ENCODE measurements around the gene ZNF598. TPM values are rescaled to one million over a fixed set of nuclear protein-coding genes. Genes with fewer than 3 reads are reported as not detected.
A peak's percentile ranks its signal among the peaks of the same experiment; 100 is the strongest.

Gene ZNF598
- total and polyA plus RNA-seq, 2 of the 13 experiments (the other 11 are each of a cell fraction or from before 2014, with no cell fraction given): 13.5 to 14.2 TPM

- no peak for TF ChIP-seq AHDC1 (CRISPR knock-in tag; IDR thresholded peaks at IDR 0.05; ENCODE audit: borderline replicate concordance)
- TF ChIP-seq ZNF296 (CRISPR knock-in tag; conservative IDR thresholded peaks at IDR 0.05): no peak
- TF ChIP-seq SP1 (IDR thresholded peaks at IDR 0.05): no peak
- no peak for TF ChIP-seq SP1 (CRISPR knock-in tag; IDR thresholded peaks at IDR 0.05)
- no peak for TF ChIP-seq ZNF691 (CRISPR knock-in tag; IDR thresholded peaks at IDR 0.05; ENCODE audit: borderline replicate concordance, low read depth)
- 0 out of 2 replicates have a peak, but pooled peaks have one; percentile 19 for TF ChIP-seq NCOA2 (CRISPR knock-in tag; IDR thresholded peaks at IDR 0.05)
- no peak for TF ChIP-seq ZFP37 (CRISPR knock-in tag; IDR thresholded peaks at IDR 0.05; ENCODE audit: borderline replicate concordance)
- TF ChIP-seq LCORL (IDR thresholded peaks at IDR 0.05): no peak
- TF ChIP-seq LCORL (CRISPR knock-in tag; IDR thresholded peaks at IDR 0.05): peak; percentile 51
- TF ChIP-seq ATRX (CRISPR knock-in tag; IDR thresholded peaks at IDR 0.05; ENCODE audit: borderline replicate concordance): no peak
- no peak for TF ChIP-seq MXD4 (CRISPR knock-in tag; IDR thresholded peaks at IDR 0.05)
- TF ChIP-seq ZNF710 (CRISPR knock-in tag; IDR thresholded peaks at IDR 0.05; ENCODE audit: borderline replicate concordance): no peak
- no peak for TF ChIP-seq ZSCAN21 (CRISPR knock-in tag; IDR thresholded peaks at IDR 0.05; ENCODE audit: borderline replicate concordance)
- 0 out of 2 replicates have a peak, but pooled peaks have one; percentile 23 for TF ChIP-seq ZNF766 (CRISPR knock-in tag; IDR thresholded peaks at IDR 0.05; ENCODE audit: borderline replicate concordance)
- TF ChIP-seq SRSF1 (optimal IDR thresholded peaks at IDR 0.05; ENCODE audit: low read depth, low read length): no peak
- no peak for TF ChIP-seq FOXP1 (IDR thresholded peaks at IDR 0.05)
- 0 out of 2 replicates have a peak, but pooled peaks have one; percentile 38 for TF ChIP-seq FOXP1 (CRISPR knock-in tag; IDR thresholded peaks at IDR 0.05)
- 0 out of 2 replicates have a peak, but pooled peaks have one; percentile 24 for TF ChIP-seq ATF2 (CRISPR knock-in tag; IDR thresholded peaks at IDR 0.05)
- TF ChIP-seq ZNF253 (CRISPR knock-in tag; IDR thresholded peaks at IDR 0.05; ENCODE audit: borderline replicate concordance): no peak
- no peak for TF ChIP-seq MXI1 (IDR thresholded peaks at IDR 0.05; ENCODE audit: borderline replicate concordance, low read depth, low read length)
These were observed 5.7 kb upstream of the ZNF598 start (continued) for GRCh38 chr16:2015117-2015946.

Measured in HepG2 (cell line).